T-helper 1 cell treated with Interleukin-12 subunit alpha and Interleukin-12 subunit beta and Interleukin-4 antibody, amounts not matched to agents 30 μg/mL and 1 μg/mL, for 36 hours (primary cell): ENCODE results near the gene CCDC3.
"Not testable (repeated sequence)": the region's sequence is repeated elsewhere in the genome, so short reads cannot be mapped to it uniquely, and the experiment has no call there.

Source experiments
- H3K27ac Mint-ChIP-seq: one replicate; pipeline ENCODE4 v1.8.0; 2021; ENCODE audit warnings: mild to moderate bottlenecking, mixed read lengths
- H3K27me3 Mint-ChIP-seq: one replicate; pipeline ENCODE4 v1.8.0; 2021; ENCODE audit warnings: low read depth, mixed read lengths
- H3K36me3 Mint-ChIP-seq: one replicate; pipeline ENCODE4 v1.8.0; 2021; ENCODE audit warnings: low read depth, mixed read lengths
- H3K4me1 Mint-ChIP-seq: one replicate; pipeline ENCODE4 v1.8.0; 2021; ENCODE audit warnings: low read depth, mixed read lengths
- H3K4me3 Mint-ChIP-seq: one replicate; pipeline ENCODE4 v1.8.0; 2021; ENCODE audit warnings: mild to moderate bottlenecking, moderate library complexity, mixed read lengths
- H3K9me3 Mint-ChIP-seq: one replicate; pipeline ENCODE4 v1.8.0; 2021; ENCODE audit warnings: mixed read lengths

CCDC3 gene

DNA sequence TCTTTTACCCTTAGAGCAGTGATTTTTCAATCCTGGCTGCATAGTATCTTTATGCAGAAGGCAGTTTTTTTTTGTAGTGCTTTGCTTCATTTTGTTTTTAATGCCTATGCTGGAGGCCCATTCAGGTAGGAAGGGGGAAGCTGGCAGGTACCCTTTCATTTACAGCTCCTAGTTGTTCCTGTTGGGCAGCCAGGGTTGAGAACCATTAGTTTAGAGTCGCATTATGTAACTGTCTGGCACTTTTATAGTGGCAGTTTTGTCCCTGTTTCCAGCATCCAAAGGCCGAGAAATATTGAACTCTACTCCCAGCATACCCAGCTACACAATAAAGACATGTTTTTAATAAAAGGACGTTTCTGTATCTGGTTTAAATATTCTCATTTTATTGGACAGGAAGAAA, 110.6 kb downstream of the CCDC3 start:
- Mint-ChIP-seq H3K4me3 (no peak overlapping the region), H3K27me3 (peaks cover 15% of the 10 kb centered on the region), H3K36me3 (no peaks in the 10 kb centered on the region), H3K9me3 (peaks cover 9% of the 10 kb centered on the region), H3K27ac (no peak overlapping the region), H3K4me1 (no peaks in the 10 kb centered on the region)

DNA sequence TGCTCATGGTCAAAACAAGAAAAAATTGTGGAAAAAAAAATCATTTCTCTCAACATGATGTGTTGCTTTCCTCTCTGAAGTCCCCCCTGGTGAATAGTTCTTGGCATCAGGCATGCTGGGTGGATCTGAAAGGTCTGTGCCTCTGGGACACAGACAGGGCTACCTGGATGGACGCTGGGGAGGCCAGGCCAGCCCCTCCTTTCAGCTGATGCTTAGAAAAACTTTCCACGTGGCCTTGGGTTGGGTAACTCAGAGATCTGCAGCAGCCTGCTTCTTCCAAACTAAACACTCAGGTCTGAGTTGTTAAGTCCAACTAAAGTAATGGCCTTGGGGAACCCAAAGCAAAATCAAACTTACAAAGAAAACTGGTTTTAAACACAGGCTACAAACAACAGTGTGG, 113.0 kb downstream of the CCDC3 start:
- Mint-ChIP-seq H3K4me1 (no peaks in the 10 kb centered on the region), H3K9me3 (peaks cover 6% of the 10 kb centered on the region), H3K27ac (no peak overlapping the region), H3K36me3 (no peaks in the 10 kb centered on the region), H3K27me3 (peaks cover 7% of the 10 kb centered on the region), H3K4me3 (no peak overlapping the region)

DNA sequence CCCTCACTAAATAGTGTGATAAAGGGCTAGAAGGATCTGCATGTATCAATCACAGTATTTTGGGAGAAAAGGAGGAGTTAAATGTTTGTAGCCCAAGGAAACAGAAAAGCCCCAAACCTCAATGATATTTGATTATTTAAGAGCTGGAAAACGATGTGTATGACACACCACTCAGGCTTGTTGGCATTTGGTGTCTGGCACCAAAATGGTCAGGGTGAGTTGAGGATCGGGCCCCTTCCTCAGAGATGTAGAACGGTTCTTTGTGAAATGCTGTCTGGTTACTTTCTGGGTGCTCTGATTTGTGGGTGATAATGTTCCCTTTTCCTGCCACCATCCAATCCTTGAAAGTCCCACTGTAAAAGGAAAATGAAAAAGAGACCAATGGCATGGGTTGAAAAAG, 113.7 kb downstream of the CCDC3 start:
- Mint-ChIP-seq H3K4me3 (no peak overlapping the region), H3K27me3 (peaks cover 7% of the 10 kb centered on the region), H3K27ac (no peak overlapping the region), H3K36me3 (no peaks in the 10 kb centered on the region), H3K4me1 (no peaks in the 10 kb centered on the region), H3K9me3 (no peaks in the 10 kb centered on the region)

DNA sequence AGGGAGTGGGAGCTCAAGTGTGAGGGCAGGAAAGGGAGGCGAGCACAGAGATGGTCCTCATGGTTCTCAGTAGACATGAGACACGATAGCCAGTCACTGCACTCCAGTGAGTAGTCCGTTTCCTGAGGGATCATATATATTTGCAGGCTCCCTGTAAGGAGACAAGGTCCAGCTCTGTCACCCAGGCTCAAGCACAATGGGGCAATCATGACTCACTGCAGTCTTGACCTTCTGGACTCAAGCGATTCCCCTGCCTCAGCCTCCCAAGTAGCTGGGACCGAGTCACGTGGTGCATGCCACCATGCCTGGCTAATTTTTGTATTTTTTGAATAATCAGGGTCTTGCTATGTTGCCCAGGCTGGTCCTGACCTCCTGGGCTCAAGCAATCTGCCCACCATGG, 116.7 kb downstream of the CCDC3 start:
- Mint-ChIP-seq H3K9me3 (no peaks in the 10 kb centered on the region), H3K4me3 (no peak overlapping the region), H3K4me1 (no peaks in the 10 kb centered on the region), H3K36me3 (no peaks in the 10 kb centered on the region), H3K27me3 (peaks cover 7% of the 10 kb centered on the region), H3K27ac (no peak overlapping the region)

- no peaks in the 10 kb centered on the region for H3K4me1 Mint-ChIP-seq
- H3K36me3 Mint-ChIP-seq: no peaks in the 10 kb centered on the region
- no peaks in the 10 kb centered on the region for H3K9me3 Mint-ChIP-seq
- no peak overlapping the region for H3K27ac Mint-ChIP-seq
- H3K4me3 Mint-ChIP-seq: no peak overlapping the region
- peaks cover 19% of the 10 kb centered on the region for H3K27me3 Mint-ChIP-seq
Observed at GRCh38 chr10:12880423-12880822, 121.1 kb downstream of the CCDC3 start.

DNA sequence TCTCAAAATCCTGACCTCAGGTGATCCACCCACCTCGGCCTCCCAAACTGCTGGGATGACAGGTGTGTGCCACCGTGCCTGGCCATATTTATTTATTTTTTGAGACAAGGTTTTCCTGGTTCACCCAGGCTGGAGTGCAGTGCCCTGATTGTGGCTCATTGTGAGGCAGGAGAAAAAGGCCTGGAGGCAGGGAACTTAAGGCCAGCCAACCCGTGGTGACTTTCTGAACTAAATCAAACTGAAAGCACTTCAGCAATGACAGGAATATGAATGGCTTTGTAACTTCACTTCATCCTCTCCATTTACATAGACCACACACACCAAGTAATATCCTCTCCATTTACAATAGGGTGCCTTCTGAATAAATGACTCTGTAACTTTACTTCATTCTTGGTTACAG, 124.4 kb downstream of the CCDC3 start:
- no peak overlapping the region for H3K27ac Mint-ChIP-seq
- no peaks in the 10 kb centered on the region for H3K9me3 Mint-ChIP-seq
- no peak overlapping the region for H3K4me3 Mint-ChIP-seq
- H3K36me3 Mint-ChIP-seq: no peaks in the 10 kb centered on the region
- peaks cover 19% of the 10 kb centered on the region for H3K27me3 Mint-ChIP-seq
- no peaks in the 10 kb centered on the region for H3K4me1 Mint-ChIP-seq

- Mint-ChIP-seq H3K27me3 (peaks cover 19% of the 10 kb centered on the region), H3K36me3 (no peaks in the 10 kb centered on the region), H3K4me1 (no peaks in the 10 kb centered on the region), H3K4me3 (no peak overlapping the region), H3K27ac (no peak overlapping the region), H3K9me3 (no peaks in the 10 kb centered on the region)
Observed at GRCh38 chr10:12876266-12876665, 125.2 kb downstream of the CCDC3 start.

DNA sequence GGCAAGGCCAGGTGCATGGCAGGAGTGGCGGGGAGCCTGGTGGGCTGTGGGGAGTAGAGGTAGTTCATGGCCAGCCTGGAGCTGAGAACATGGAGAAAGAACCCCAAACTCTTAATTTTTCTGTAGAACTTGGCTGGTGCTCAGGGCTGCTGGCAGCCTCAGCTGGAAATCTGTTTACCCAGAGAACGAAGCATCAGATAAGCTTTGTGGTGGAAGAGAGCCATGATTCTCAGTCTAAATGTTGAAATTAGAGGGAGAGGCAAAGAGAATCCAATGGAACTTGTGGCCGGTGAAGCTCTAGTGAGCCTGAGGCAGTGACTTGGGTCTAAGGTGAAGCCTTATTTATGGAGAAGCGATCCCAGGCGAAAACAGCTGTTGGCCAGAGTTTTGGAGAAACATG, 126.4 kb downstream of the CCDC3 start:
- peaks cover 14% of the 10 kb centered on the region for H3K27me3 Mint-ChIP-seq
- H3K27ac Mint-ChIP-seq: no peak overlapping the region
- H3K4me1 Mint-ChIP-seq: no peaks in the 10 kb centered on the region
- H3K36me3 Mint-ChIP-seq: no peaks in the 10 kb centered on the region
- no peaks in the 10 kb centered on the region for H3K9me3 Mint-ChIP-seq
- no peak overlapping the region for H3K4me3 Mint-ChIP-seq

GRCh38 chr10:12874501-12874900, 127.0 kb downstream of the CCDC3 start:
- Mint-ChIP-seq H3K27me3 (peaks cover 9% of the 10 kb centered on the region), H3K4me1 (no peaks in the 10 kb centered on the region), H3K36me3 (no peaks in the 10 kb centered on the region), H3K9me3 (no peaks in the 10 kb centered on the region), H3K4me3 (no peak overlapping the region), H3K27ac (no peak overlapping the region)

DNA sequence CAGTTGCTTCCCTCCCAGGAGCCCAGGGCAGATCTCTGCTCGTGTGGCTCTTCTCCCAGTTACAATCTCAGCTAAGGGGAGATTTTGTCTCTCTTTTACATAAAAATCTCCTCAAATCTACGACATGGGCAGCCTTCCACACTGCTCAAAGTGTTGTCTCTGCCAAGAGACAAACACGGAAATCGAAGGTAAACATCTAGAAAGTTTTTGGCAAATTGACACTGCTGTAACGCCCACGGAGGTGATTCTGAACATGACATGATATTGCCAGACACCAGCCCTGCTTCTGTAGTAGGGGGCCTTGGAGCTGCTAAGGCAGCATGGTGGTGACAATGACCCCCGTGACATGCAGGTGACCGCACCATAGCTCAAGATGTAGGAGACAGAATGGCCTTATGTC, 128.3 kb downstream of the CCDC3 start:
- Mint-ChIP-seq H3K27me3 (peaks cover 8% of the 10 kb centered on the region), H3K4me1 (no peaks in the 10 kb centered on the region), H3K4me3 (no peak overlapping the region), H3K27ac (no peak overlapping the region), H3K9me3 (no peaks in the 10 kb centered on the region), H3K36me3 (no peaks in the 10 kb centered on the region)

- Mint-ChIP-seq H3K27ac (no peak overlapping the region), H3K4me1 (no peaks in the 10 kb centered on the region), H3K9me3 (no peaks in the 10 kb centered on the region), H3K4me3 (no peak overlapping the region), H3K36me3 (no peaks in the 10 kb centered on the region), H3K27me3 (peaks cover 3% of the 10 kb centered on the region)
Observed at GRCh38 chr10:12872577-12872976, 128.9 kb downstream of the CCDC3 start.

DNA sequence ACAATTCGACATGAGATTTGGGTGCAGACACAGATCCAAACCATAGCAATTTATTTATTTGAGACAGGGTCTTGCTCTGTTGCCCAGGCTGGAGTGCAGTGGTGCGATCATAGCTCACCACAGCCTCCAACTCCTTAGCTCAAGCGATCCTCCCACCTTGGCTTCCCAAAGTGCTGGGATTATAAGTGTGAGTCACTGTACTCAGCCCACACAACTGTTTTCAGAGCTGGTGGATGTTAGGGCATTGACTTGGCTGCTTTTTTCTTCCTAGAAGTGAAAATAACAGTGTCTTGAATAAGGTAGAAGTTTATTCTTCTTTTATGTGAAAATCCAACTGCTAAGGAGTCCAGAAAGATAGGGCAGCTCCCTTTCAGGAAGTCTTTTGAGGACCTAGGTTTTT, 132.1 kb downstream of the CCDC3 start:
- H3K4me1 Mint-ChIP-seq: no peaks in the 10 kb centered on the region
- peaks cover 3% of the 10 kb centered on the region for H3K27me3 Mint-ChIP-seq
- no peak overlapping the region for H3K27ac Mint-ChIP-seq
- no peaks in the 10 kb centered on the region for H3K9me3 Mint-ChIP-seq
- no peak overlapping the region for H3K4me3 Mint-ChIP-seq
- no peaks in the 10 kb centered on the region for H3K36me3 Mint-ChIP-seq

GRCh38 chr10:12868229-12868628, 133.3 kb downstream of the CCDC3 start:
- Mint-ChIP-seq H3K27ac (no peak overlapping the region), H3K36me3 (no peaks in the 10 kb centered on the region), H3K9me3 (no peaks in the 10 kb centered on the region), H3K27me3 (peaks cover 3% of the 10 kb centered on the region), H3K4me3 (no peak overlapping the region), H3K4me1 (no peaks in the 10 kb centered on the region)

DNA sequence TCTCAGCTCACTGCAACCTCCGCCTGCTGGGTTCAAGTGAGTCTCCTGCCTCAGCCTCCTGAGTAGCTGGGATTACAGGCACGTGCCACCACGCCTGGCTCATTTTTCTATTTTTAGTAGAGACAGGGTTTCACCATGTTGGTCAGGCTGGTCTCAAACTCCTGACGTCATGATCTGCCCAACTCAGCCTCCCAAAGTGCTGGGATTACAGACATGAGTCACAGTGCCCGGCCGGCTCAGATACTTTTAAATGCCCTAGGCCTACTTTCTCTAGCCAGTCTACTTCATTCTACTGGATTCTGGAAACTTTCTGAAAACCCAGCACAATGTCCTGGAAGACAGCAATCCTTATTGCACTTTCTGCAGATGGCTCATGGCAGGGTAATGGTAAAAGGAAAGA, 136.0 kb downstream of the CCDC3 start:
- not testable (repeated sequence) for H3K27me3 Mint-ChIP-seq, H3K9me3 Mint-ChIP-seq, H3K4me1 Mint-ChIP-seq, H3K36me3 Mint-ChIP-seq, H3K27ac Mint-ChIP-seq, H3K4me3 Mint-ChIP-seq

GRCh38 chr10:12862459-12862858, 139.1 kb downstream of the CCDC3 start:
- no peaks in the 10 kb centered on the region for H3K9me3 Mint-ChIP-seq
- no peaks in the 10 kb centered on the region for H3K36me3 Mint-ChIP-seq
- no peak overlapping the region for H3K27ac Mint-ChIP-seq
- H3K4me1 Mint-ChIP-seq: no peaks in the 10 kb centered on the region
- H3K4me3 Mint-ChIP-seq: no peak overlapping the region
- H3K27me3 Mint-ChIP-seq: peaks cover 25% of the 10 kb centered on the region

GRCh38 chr10:12854988-12855387, 146.5 kb downstream of the CCDC3 start:
- no peak overlapping the region for H3K4me3 Mint-ChIP-seq
- H3K36me3 Mint-ChIP-seq: no peaks in the 10 kb centered on the region
- no peak overlapping the region for H3K27ac Mint-ChIP-seq
- H3K27me3 Mint-ChIP-seq: peaks cover 27% of the 10 kb centered on the region
- no peaks in the 10 kb centered on the region for H3K9me3 Mint-ChIP-seq
- H3K4me1 Mint-ChIP-seq: no peaks in the 10 kb centered on the region
